ENCODE data around the gene C19orf33.

The C19orf33 gene

DNA sequence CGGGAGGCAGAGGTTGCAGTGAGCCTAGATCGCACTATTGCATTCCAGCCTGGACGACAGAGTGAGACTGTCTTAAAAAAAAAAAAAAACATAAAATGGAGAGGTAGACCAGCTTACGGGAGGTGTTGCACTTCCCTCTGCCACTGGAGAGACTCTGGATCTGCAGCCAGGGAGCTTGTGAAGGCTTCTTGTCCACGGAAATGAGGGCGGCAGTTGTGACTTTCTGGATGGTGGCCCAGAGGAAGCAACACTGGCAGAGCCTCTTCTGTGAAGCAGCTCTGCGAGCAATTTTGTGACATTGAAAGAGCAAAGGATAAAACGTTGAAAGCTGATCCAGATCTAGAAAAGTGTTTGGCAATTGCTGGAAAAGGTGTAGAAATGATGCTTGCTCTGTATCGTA is 29.3 kb upstream of the C19orf33 start:
- no peak for TF ChIP-seq CTCF (IDR thresholded peaks at IDR 0.05; ENCODE audit: extremely low read depth, missing control alignments)
- DNase-seq (ENCODE audit: low spot score): no peak

- TF ChIP-seq CTCF (IDR thresholded peaks at IDR 0.05; ENCODE audit: extremely low read depth, missing control alignments): no peak
- DNase-seq (ENCODE audit: low spot score): no peak
These were observed 27.0 kb upstream of the C19orf33 start for GRCh38 chr19:38276942-38277517.

GRCh38 chr19:38277549-38277948 is 26.5 kb upstream of the C19orf33 start:
- no peak for DNase-seq (ENCODE audit: low spot score)

GRCh38 chr19:38277969-38278680 is 25.9 kb upstream of the C19orf33 start:
- DNase-seq (ENCODE audit: low spot score): no peak
- TF ChIP-seq CTCF (IDR thresholded peaks at IDR 0.05; ENCODE audit: extremely low read depth, missing control alignments): no peak

More at GRCh38 chr19:38277549-38277948, 26.5 kb upstream of the C19orf33 start:
- TF ChIP-seq CTCF (IDR thresholded peaks at IDR 0.05; ENCODE audit: extremely low read depth, missing control alignments): no peak

DNA sequence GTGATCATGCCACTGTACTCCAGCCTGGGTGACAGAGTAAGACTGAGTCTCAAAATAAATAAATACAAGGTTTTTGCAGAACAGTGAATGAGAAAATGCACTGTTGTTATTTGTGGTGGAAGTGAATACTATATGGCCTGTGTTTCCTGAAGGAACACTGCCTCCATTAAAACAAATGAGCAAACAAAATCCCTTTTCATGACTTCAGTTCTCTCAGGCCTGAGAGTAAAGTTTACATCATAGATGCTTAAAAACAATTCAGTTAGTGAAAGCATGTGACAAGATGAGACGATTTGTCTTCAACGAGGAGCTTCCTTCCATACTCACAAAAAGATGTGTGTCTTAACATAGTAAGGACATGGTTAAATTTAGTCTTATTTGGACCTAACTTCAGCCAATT is 25.3 kb upstream of the C19orf33 start:
- no peak for TF ChIP-seq CTCF (IDR thresholded peaks at IDR 0.05; ENCODE audit: extremely low read depth, missing control alignments)
- DNase-seq (ENCODE audit: low spot score): no peak

DNA sequence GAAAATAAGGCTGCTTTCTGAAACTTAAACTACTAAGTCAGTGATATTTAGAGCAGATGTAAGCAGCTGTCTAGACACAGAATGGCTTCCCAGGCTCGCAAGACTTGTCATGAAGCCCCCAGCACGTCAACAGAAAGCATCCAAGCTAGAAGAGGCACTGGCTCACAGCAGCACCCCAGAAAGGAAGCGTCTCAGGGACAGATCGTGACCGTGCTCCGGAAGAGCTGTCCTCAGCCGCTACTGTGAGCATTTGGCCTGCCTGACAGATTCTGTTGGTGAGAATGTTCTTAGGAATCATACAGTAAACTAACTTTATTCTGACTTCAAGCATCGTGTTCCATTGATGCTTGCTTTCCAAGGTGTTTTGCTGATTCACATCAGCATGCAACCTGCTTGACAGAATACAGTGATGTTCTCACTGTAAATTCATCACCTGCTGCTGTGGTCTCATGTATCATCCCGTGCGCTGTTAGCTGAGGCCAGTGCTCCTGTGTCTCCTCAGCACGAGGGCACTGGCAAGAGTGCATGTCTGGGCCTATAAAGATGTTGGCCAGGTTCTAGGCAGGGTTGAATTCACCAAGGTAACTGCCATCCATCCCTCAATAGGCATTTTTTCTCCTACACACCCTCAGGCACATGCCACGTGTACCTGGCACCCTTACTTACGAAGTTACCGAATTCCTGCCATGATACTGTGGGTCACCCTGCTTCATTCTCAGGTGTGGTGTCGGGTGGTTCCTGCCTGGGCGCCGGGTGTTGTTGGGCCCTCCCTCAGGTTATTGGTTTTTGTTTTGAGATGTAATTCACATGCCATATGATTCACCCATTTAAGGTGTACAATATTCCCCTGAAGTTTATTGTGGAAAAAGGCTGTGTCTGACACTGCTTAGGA is 23.8 kb upstream of the C19orf33 start:
- no peak for DNase-seq (ENCODE audit: low spot score)
- TF ChIP-seq CTCF (IDR thresholded peaks at IDR 0.05; ENCODE audit: extremely low read depth, missing control alignments): no peak
